Measurements from ENCODE around the gene HOXB7.

DNA sequence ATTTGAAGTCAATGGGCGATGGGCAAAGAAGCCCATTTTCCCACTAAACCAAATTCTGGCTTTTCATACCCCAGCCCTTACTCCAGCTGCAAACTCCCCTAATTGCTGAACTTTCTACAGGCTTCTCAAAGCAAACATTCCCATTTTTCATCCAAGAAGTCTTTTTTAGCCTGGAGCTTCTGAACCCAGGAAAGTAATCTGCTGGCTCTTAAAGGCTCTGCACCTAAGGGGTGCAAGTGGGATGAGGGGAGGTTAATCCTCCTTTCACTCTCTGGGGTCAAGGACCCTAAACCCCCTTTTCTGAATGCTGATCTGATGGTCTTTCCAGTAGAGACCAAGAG is 2.4 kb downstream of the HOXB7 start:
- TF ChIP-seq EZH2 (IDR thresholded peaks at IDR 0.05; ENCODE audit: insufficient read depth, poor library complexity, severe bottlenecking) (no peak), EZH2phosphoT487 (IDR thresholded peaks at IDR 0.05; ENCODE audit: insufficient read depth, low read depth) (no peak)

Data from GM23248 (cell line).